Adrenal gland (tissue), 12 donors: ENCODE results near the gene DHRS3. TPM values are rescaled to one million over a fixed set of nuclear protein-coding genes. Genes with fewer than 3 reads are reported as not detected.

Experiments
- DNase-seq, 7 donors: peaks; one replicate each; pipeline ENCODE4 v3.0.0-alpha.2; 2019 to 2020
- H3K27ac ChIP-seq, 5 donors: fragments of 200-600 bp; sonication (generic) in 4 of 5; 1 replicate in 3 of 5; 2 replicates in 2 of 5; pipeline versions ENCODE4 v1.5.1 to v1.8.0; 2016 to 2020; ENCODE audit warnings: mild to moderate bottlenecking in 1 of 5
- H3K27me3 ChIP-seq: fragments of 200-600 bp; 2 replicates; pipeline ENCODE4 v1.8.0; 2021
- H3K36me3 ChIP-seq, 2 donors: fragments of 200-600 bp; replicated peaks in 1 of 2; 1 replicate in 1 of 2; 2 replicates in 1 of 2; pipeline versions ENCODE4 v1.5.1 to v1.8.0; 2018 to 2022
- H3K4me1 ChIP-seq, 2 donors: fragments of 200-600 bp; replicated peaks in 1 of 2; 1 replicate in 1 of 2; 2 replicates in 1 of 2; pipeline versions ENCODE4 v1.5.1 to v1.8.0; 2018 to 2021
- H3K4me3 ChIP-seq, 4 donors: fragments of 200-600 bp; sonication (generic) in 3 of 4; one replicate each; pipeline ENCODE4 v1.5.1; 2016 to 2018
- H3K9me3 ChIP-seq, 3 donors: fragments of 200-600 bp; sonication (generic) in 1 of 3; replicated peaks in 1 of 3; 1 replicate in 2 of 3; 2 replicates in 1 of 3; pipeline versions ENCODE4 v1.5.1 to v1.8.0; 2016 to 2021
- CTCF ChIP-seq, 6 experiments: fragments of 450-650 bp in 4 of 6; fragments of 200-600 bp in 2 of 6; sonication (generic) in 1 of 6; IDR thresholded peaks; 1 replicate in 5 of 6; 2 replicates in 1 of 6; pipeline versions ENCODE4 v1.5.1 to v1.8.0; 2016 to 2021; ENCODE audit warnings: antibody characterized with exemption in 6 of 6, mild to moderate bottlenecking in 2 of 6, moderate library complexity in 1 of 6
- POLR2A ChIP-seq, 2 donors: fragments of 450-650 bp; IDR thresholded peaks; one replicate each; pipeline ENCODE4 v1.6.1; 2017; ENCODE audit warnings: antibody characterized with exemption in 2 of 2, mild to moderate bottlenecking in 2 of 2, moderate library complexity in 1 of 2
- WGBS, 4 donors: extraction: QIAGEN DNeasy Blood & Tissue Kit in 2 of 4; methylation state at CpG; one replicate each; pipeline versions ENCODE4 v1.1.5 to v1.1.7; 2013 to 2017; 5-methylcytosine and 5-hydroxymethylcytosine counted together
- intact Hi-C, 2 donors: fragments of 100-400 bp; cut with DNase I; formaldehyde crosslinking; loops; one replicate each; pipeline versions ENCODE4 v1.14.1 to v1.15.0; 2022 to 2023
- polyA plus RNA-seq, 3 donors: library from polyadenylated mRNA; stranded (reverse); fragments of 200-250 nt in 2 of 3; fragments of 350-450 nt in 1 of 3; fragmentation: Illumina TruSeq in 1 of 3; extraction: RNeasy Lipid Tissue Mini Kit (QIAGEN cat#74804) in 1 of 3; gene quantifications; one replicate each; pipeline ENCODE4 v1.2.3, GENCODE V29; 2013 to 2014
- total RNA-seq, 9 donors: library from RNA; depleted of rRNA in 4 of 9; stranded (reverse); fragments of >200 nt in 4 of 9; fragments of 120-200 nt in 1 of 9; fragmentation: NEBNext Ultra II Directional in 1 of 9; extraction: Animal tissue kit (Norgen Biotek cat#: 25700) in 1 of 9; gene quantifications; one replicate each; pipeline versions ENCODE4 v1.1.0 to v1.2.4, GENCODE V29; 2013 to 2023
- donor health status: healthy with polysubstance abuse.
- donor health status: Bipolar disorder and iron deficiency.
- donor health status: DM: yes; HTN: yes; CAD: no.
- donor health status: DM: no; HTN: no; CAD: no.
- donor health status: DM: no; HTN: no; CAD: no.
- donor health status: DM: yes; HTN: yes; CAD: no.

Gene DHRS3
- total and polyA plus RNA-seq, 12 donors, result 7.7 to 72.4 (median 41.3) TPM

- TF ChIP-seq CTCF (IDR thresholded peaks at IDR 0.05) (no peak), POLR2A (IDR thresholded peaks at IDR 0.05) (no peak)
- Histone ChIP-seq H3K4me3 (no peak overlapping the region), H3K27ac (peak overlapping the region in 2 of 5 donors; percentile 68 to 84), H3K4me1 (peaks cover 0 to 4% of the 10 kb centered on the region in 2 donors), H3K36me3 (no peaks in the 10 kb centered on the region), H3K9me3 (no peaks in the 10 kb centered on the region), H3K27me3 (no peaks in the 10 kb centered on the region)
- WGBS, 4 donors, result 90 to 93% (median 91%) methylated on average over 11 to 13 of the region's 13 CpGs
- DNase-seq, result no peak
- intact Hi-C loops, result no loop called here
These were observed 62.3 kb downstream of the DHRS3 start for GRCh38 chr1:12555411-12556367.

GRCh38 chr1:12554521-12555305 is 63.3 kb downstream of the DHRS3 start:
- intact Hi-C loops, result no loop called here
- no peaks in the 10 kb centered on the region for H3K9me3 ChIP-seq
- no peaks in the 10 kb centered on the region for H3K36me3 ChIP-seq
- TF ChIP-seq CTCF (IDR thresholded peaks at IDR 0.05) (no peak), POLR2A (IDR thresholded peaks at IDR 0.05) (no peak)
- H3K4me3 ChIP-seq, result no peak overlapping the region
- H3K4me1 ChIP-seq, result peaks cover 0 to 11% of the 10 kb centered on the region in 2 donors
- no peak for DNase-seq
- peak overlapping the region in 1 of 5 donors; percentile 17 for H3K27ac ChIP-seq
- no peaks in the 10 kb centered on the region for H3K27me3 ChIP-seq
- WGBS, 4 donors, result 86 to 94% (median 89%) methylated on average over 12 to 18 of the region's 18 CpGs

- TF ChIP-seq CTCF (IDR thresholded peaks at IDR 0.05), result no peak
- TF ChIP-seq POLR2A (IDR thresholded peaks at IDR 0.05), result no peak
- H3K4me3 ChIP-seq, result no peak overlapping the region
- H3K36me3 ChIP-seq, result no peaks in the 10 kb centered on the region
- intact Hi-C loops, result no loop called here
- no peak overlapping the region for H3K27ac ChIP-seq
- WGBS, 4 donors, result 82 to 90% (median 88%) methylated on average over 3 of the region's 3 CpGs
- H3K4me1 ChIP-seq, result peaks cover 4 to 19% of the 10 kb centered on the region in 2 donors
- no peaks in the 10 kb centered on the region for H3K27me3 ChIP-seq
- no peak for DNase-seq
- no peaks in the 10 kb centered on the region for H3K9me3 ChIP-seq
These were observed 64.0 kb downstream of the DHRS3 start for GRCh38 chr1:12553963-12554362.
